PC-9 (cell line): ENCODE data around the gene CLDND1. TPM values are rescaled to one million over a fixed set of nuclear protein-coding genes. Genes with fewer than 3 reads are reported as not detected.

Experiments used
- BruUV-seq: library from RNA; stranded (reverse); fragments of 400-500 nt; replicated peaks from 2 replicates; lab custom pipeline; 2021; lab: Mats Ljungman, UMichigan
- CTCF ChIA-PET: fragments of 300-600 bp; sonication (Branson Sonifier 250); formaldehyde crosslinking; loops from one replicate; lab custom pipeline; 2022; ENCODE audit warnings: antibody characterized with exemption; lab: Charles Lee
- POLR2A ChIA-PET: fragments of 300-600 bp; sonication (Branson Sonifier 250); formaldehyde crosslinking; loops from one replicate; lab custom pipeline; 2022; ENCODE audit warnings: antibody characterized with exemption; ENCODE audit not compliant: unreplicated experiment; lab: Charles Lee
- DNase-seq, 2 experiments: peaks; one replicate each; pipeline versions ENCODE4 v3.0.0 to v3.0.0-alpha.2; 2015 to 2022; ENCODE audit warnings: mixed read lengths in 1 of 2
- H2AFZ ChIP-seq: fragments of 200-600 bp; sonication (generic); 2 replicates; pipeline ENCODE4 v1.8.1; 2017; ENCODE audit warnings: antibody characterized with exemption
- H3F3A ChIP-seq: fragments of 200-600 bp; sonication (generic); 2 replicates; pipeline ENCODE4 v1.8.1; 2017; ENCODE audit warnings: antibody characterized with exemption, mild to moderate bottlenecking, low read depth; ENCODE audit not compliant: insufficient read depth
- H3K27ac ChIP-seq: fragments of 200-600 bp; sonication (generic); 2 replicates; pipeline ENCODE4 v1.6.1; 2016; ENCODE audit warnings: mixed run types
- H3K27me3 ChIP-seq: fragments of 200-600 bp; sonication (generic); 2 replicates; pipeline ENCODE4 v1.6.1; 2016; ENCODE audit warnings: low read depth, mixed run types; ENCODE audit not compliant: insufficient read depth
- H3K36me3 ChIP-seq: fragments of 200-600 bp; sonication (generic); 2 replicates; pipeline ENCODE4 v1.6.1; 2016; ENCODE audit warnings: low read depth, mixed run types
- H3K4me1 ChIP-seq: fragments of 200-600 bp; sonication (generic); replicated peaks from 2 replicates; pipeline ENCODE4 v1.6.1; 2016; ENCODE audit warnings: mixed run types; ENCODE audit not compliant: insufficient read depth
- H3K4me2 ChIP-seq: fragments of 200-600 bp; sonication (generic); 2 replicates; pipeline ENCODE4 v1.6.1; 2017; ENCODE audit warnings: mixed run types
- H3K4me3 ChIP-seq: fragments of 200-600 bp; sonication (generic); 2 replicates; pipeline ENCODE4 v1.6.1; 2016; ENCODE audit warnings: mixed run types
- H3K79me2 ChIP-seq: fragments of 200-600 bp; sonication (generic); 2 replicates; pipeline ENCODE4 v1.6.1; 2017; ENCODE audit warnings: low read depth, mixed run types
- H3K9me2 ChIP-seq: fragments of 200-600 bp; sonication (generic); 2 replicates; pipeline ENCODE4 v1.8.1; 2017; ENCODE audit warnings: mild to moderate bottlenecking; ENCODE audit not compliant: insufficient read depth
- H3K9me3 ChIP-seq: fragments of 200-600 bp; sonication (generic); 2 replicates; pipeline ENCODE4 v1.8.1; 2016; ENCODE audit warnings: low read depth; ENCODE audit not compliant: insufficient read depth
- H4K20me1 ChIP-seq: fragments of 200-600 bp; sonication (generic); 2 replicates; pipeline ENCODE4 v1.8.1; 2017; ENCODE audit not compliant: insufficient read depth
- EZH2 ChIP-seq: fragments of 200-600 bp; sonication (generic); IDR thresholded peaks from 2 replicates; pipeline ENCODE4 v1.8.0; 2017; ENCODE audit warnings: antibody characterized with exemption, low read depth
- intact Hi-C: fragments of 100-400 bp; cut with micrococcal nuclease; formaldehyde crosslinking; loops from one replicate; pipeline ENCODE4 v1.10.0; 2022; ENCODE audit not compliant: unreplicated experiment
- total RNA-seq: library from RNA; stranded (reverse); gene quantifications from 2 replicates; pipeline ENCODE4 v1.2.3, GENCODE V29; 2021
- TF ChIP-seq, protein P1 (sequence below): fragments of 200-600 bp; sonication (generic); conservative IDR thresholded peaks from 2 replicates; pipeline ENCODE4 v1.6.1; 2017; ENCODE audit warnings: mixed run types, antibody characterized with exemption, mild to moderate bottlenecking, moderate library complexity

The CLDND1 gene
- total RNA-seq, 1 experiment from 2014 or later = 143 TPM

- H3K79me2 ChIP-seq = no peaks in the 10 kb centered on the region
- ChIA-PET POLR2A (no interaction called here), CTCF (interaction anchor here (0.7 kb wide), 1 partner anchor 954 kb away, joined by 3 read pairs; no protein-coding TSS in a partner anchor)
- no peak overlapping the region for H3K4me3 ChIP-seq
- H4K20me1 ChIP-seq = no peaks in the 10 kb centered on the region
- no peak overlapping the region for H2AFZ ChIP-seq
- no peaks in the 10 kb centered on the region for H3F3A ChIP-seq
- TF ChIP-seq, protein P1, sequence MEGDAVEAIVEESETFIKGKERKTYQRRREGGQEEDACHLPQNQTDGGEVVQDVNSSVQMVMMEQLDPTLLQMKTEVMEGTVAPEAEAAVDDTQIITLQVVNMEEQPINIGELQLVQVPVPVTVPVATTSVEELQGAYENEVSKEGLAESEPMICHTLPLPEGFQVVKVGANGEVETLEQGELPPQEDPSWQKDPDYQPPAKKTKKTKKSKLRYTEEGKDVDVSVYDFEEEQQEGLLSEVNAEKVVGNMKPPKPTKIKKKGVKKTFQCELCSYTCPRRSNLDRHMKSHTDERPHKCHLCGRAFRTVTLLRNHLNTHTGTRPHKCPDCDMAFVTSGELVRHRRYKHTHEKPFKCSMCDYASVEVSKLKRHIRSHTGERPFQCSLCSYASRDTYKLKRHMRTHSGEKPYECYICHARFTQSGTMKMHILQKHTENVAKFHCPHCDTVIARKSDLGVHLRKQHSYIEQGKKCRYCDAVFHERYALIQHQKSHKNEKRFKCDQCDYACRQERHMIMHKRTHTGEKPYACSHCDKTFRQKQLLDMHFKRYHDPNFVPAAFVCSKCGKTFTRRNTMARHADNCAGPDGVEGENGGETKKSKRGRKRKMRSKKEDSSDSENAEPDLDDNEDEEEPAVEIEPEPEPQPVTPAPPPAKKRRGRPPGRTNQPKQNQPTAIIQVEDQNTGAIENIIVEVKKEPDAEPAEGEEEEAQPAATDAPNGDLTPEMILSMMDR = no peak
- TF ChIP-seq EZH2 = no peak
- H3K4me1 ChIP-seq = no peaks in the 10 kb centered on the region
- DNase-seq = no peak
- intact Hi-C loops = no loop called here
- H3K4me2 ChIP-seq = no peak overlapping the region
- no peaks in the 10 kb centered on the region; the same call in 1 of the 2 replicates for H3K9me3 ChIP-seq
- no peaks in the 10 kb centered on the region for H3K36me3 ChIP-seq
- H3K27me3 ChIP-seq = no peaks in the 10 kb centered on the region
- H3K27ac ChIP-seq = no peak overlapping the region
- H3K9me2 ChIP-seq = no peaks in the 10 kb centered on the region
- no TSS peak for BruUV-seq
Observed at GRCh38 chr3:98545940-98546339, 23.2 kb upstream of the CLDND1 start.

DNA sequence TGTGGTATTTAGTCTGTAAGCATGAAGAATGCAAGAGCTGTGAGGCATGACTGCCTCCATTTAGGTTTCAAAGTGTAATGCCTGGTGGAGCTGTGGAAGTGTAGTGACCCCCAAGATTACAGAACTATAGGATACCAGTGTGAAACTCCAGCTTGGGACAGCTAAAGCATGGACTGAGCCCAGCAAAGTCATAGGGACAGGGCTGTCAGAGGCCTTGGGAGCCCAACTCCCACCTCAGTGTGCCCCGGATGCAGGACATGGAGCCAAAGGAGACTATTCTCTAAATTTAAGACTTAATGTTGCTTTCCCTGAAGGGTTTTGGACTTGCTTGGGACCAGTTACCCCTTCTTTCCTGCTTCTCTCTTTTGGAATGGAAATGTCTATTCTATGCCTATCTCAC, 19.9 kb upstream of the CLDND1 start:
- Histone ChIP-seq H2AFZ (no peak overlapping the region), H3K27ac (no peak overlapping the region), H3K4me2 (no peak overlapping the region), H4K20me1 (no peaks in the 10 kb centered on the region), H3K9me2 (no peaks in the 10 kb centered on the region; the same call in 1 of the 2 replicates), H3K9me3 (no peaks in the 10 kb centered on the region; the same call in 1 of the 2 replicates), H3K79me2 (no peaks in the 10 kb centered on the region), H3K36me3 (no peaks in the 10 kb centered on the region), H3K4me1 (no peaks in the 10 kb centered on the region), H3K4me3 (no peak overlapping the region), H3F3A (peaks cover 12% of the 10 kb centered on the region; the same call in 1 of the 2 replicates), H3K27me3 (no peaks in the 10 kb centered on the region)
- intact Hi-C loops = no loop called here
- DNase-seq = no peak
- CTCF ChIA-PET = no interaction called here
- POLR2A ChIA-PET = interaction anchor here (0.7 kb wide), 1 partner anchor 89 kb away, joined by 10 read pairs; no protein-coding TSS in a partner anchor
- no TSS peak for BruUV-seq
- TF ChIP-seq, protein P1 = no peak
- no peak for TF ChIP-seq EZH2

DNA sequence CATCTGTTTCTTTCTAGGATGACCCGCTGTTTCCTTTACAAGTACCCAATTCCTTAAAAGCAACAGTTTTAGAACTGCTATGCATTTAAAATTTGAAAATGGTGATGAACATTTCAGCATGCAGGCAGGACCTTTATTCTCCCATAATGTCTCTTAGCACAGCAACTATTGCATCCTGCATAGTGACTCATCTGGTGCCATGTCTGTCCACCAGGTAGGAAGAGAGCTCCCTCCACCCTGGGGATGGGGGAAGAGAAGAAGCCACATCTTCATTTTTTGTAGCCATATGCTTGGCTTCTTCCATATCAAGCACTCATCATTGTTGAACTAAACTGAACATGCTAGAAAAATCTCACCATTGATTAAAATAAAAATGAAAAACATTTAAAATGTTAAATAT, 19.0 kb upstream of the CLDND1 start:
- ChIA-PET POLR2A (no interaction called here), CTCF (no interaction called here)
- Histone ChIP-seq H3K4me3 (no peak overlapping the region), H3K9me3 (no peaks in the 10 kb centered on the region; the same call in 1 of the 2 replicates), H3K9me2 (no peaks in the 10 kb centered on the region; the same call in 1 of the 2 replicates), H2AFZ (0 out of 2 replicates have a peak overlapping the region, but pooled peaks have one; percentile 10), H3K4me2 (no peak overlapping the region), H3K36me3 (no peaks in the 10 kb centered on the region), H3K27me3 (no peaks in the 10 kb centered on the region), H4K20me1 (no peaks in the 10 kb centered on the region), H3F3A (peaks cover 12% of the 10 kb centered on the region; the same call in 1 of the 2 replicates), H3K27ac (no peak overlapping the region), H3K4me1 (no peaks in the 10 kb centered on the region), H3K79me2 (no peaks in the 10 kb centered on the region)
- no peak for DNase-seq
- intact Hi-C loops = no loop called here
- BruUV-seq = no TSS peak
- TF ChIP-seq, protein P1 = no peak
- no peak for TF ChIP-seq EZH2
